Stimulated activated CD8-positive, alpha-beta memory T cell treated with anti-CD3 and anti-CD28 coated beads, Interleukin-2, amount 100 ng/mL, for 48 hours (primary cell): ENCODE results near the gene TMEM72.

Experiments
- DNase-seq, 2 donors: peaks; one replicate each; pipeline ENCODE4 v3.0.0-alpha.2; 2020; ENCODE audit warnings: low read depth in 2 of 2

The TMEM72 gene

DNA sequence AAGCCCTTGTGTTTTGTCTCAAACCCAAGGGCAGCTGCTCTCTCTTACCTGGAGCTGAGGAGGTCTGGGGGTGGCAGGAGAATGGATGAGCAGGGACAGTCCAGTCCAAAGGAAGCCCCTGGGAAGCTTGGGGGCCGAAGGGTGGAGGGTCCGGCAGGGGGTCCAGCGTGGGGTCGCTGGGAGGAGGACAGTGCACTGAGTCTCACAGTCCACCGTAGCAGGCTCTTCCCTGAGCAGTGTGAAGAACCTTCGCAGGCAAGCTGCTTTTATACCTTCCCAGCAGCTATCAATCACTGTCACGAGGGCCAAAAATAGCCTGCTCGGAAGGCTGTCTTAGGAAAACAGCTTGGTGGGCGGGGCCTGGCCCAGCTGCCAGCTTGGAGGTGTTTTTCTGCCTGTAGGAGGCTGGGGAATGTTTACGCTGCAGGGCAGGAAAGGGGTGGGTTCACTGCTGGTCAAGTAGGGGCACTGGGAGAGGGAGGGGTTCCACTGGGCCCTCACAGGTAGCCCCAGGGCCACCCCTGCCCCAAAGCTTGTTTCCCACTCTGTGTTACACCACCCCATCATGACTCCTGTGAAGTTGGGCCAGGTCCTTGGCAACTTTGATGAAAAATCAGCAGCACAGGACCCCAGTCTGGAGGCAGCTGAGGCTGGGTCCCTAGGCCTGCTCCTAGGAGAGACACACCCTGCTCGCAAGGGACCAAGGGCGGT lies 67.6 kb downstream of the TMEM72 start, which contains the start of gene DEPP1:
Gene DEPP1, minus strand, starts transcription at position 240 of the 711 bp plus-strand sequence. CDS start 779 bp downstream, outside the sequence.
- no peak for DNase-seq

GRCh38 chr10:44979281-44980191 lies 68.4 kb downstream of the TMEM72 start:
- no peak for DNase-seq

GRCh38 chr10:44980309-44981171 lies 69.4 kb downstream of the TMEM72 start:
- no peak for DNase-seq

- no peak for DNase-seq
These were observed 70.3 kb downstream of the TMEM72 start for GRCh38 chr10:44981172-44982113.

DNA sequence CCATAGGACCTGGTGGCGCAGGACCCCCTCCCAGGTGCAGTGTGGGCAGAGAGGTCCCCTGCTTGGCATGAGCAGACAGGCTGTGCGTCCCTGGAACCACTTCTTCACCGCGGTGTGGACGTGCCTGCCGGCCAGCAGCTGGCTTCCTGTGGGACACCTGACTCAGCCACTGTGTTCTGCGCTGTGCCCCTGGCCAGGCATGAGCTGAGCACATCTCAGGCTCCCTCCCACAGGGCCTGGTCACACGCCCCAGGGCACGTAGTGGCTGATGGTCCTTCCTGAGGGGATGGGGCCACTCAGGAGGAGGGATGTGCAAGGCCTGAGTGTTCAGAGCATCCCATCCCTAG lies 71.0 kb downstream of the TMEM72 start:
- no peak for DNase-seq

DNA sequence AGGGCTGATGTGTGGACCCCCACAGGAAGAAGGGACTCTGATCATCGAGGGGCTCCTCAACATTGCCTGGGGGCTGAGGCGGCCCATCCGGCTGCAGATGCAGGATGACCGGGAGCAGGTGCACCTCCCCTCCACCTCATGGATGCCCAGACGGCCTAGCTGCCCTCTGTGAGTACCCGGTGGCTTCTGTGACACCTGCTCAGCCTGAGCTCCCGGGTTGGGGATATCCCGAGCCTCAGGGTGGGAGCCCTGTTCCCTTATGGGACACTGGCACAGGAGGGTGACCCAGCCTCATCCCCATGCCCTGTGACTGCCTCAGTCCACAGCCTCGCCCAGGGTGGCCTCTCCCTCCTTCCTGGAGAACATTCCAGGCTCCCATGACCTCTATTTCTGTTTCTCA lies 71.4 kb downstream of the TMEM72 start:
- DNase-seq: no peak

- DNase-seq: no peak
These were observed 72.1 kb downstream of the TMEM72 start for GRCh38 chr10:44983066-44983894.

GRCh38 chr10:44983895-44984278 lies 72.8 kb downstream of the TMEM72 start:
- DNase-seq: no peak

- DNase-seq: no peak
These were observed 73.5 kb downstream of the TMEM72 start for GRCh38 chr10:44984671-44985101.

GRCh38 chr10:44985175-44985681 lies 74.1 kb downstream of the TMEM72 start:
- DNase-seq: no peak

GRCh38 chr10:44986179-44986578 lies 75.0 kb downstream of the TMEM72 start:
- no peak for DNase-seq
